ENCODE measurements around the gene NR5A2.

NR5A2 gene

GRCh38 chr1:200121421-200121820 lies 93.9 kb downstream of the NR5A2 start:
- DNase-seq (ENCODE audit: low read depth, low spot score) = no peak

- DNase-seq (ENCODE audit: low read depth, low spot score) = no peak
Measured at GRCh38 chr1:200124309-200124708, 96.8 kb downstream of the NR5A2 start.

- DNase-seq (ENCODE audit: low read depth, low spot score) = no peak
Measured at GRCh38 chr1:200128081-200128480, 100.6 kb downstream of the NR5A2 start.

GRCh38 chr1:200128944-200129879 lies 101.7 kb downstream of the NR5A2 start:
- no peak for DNase-seq (ENCODE audit: low read depth, low spot score)

- no peak for DNase-seq (ENCODE audit: low read depth, low spot score)
Measured at GRCh38 chr1:200130552-200130951, 103.0 kb downstream of the NR5A2 start.

- no peak for DNase-seq (ENCODE audit: low read depth, low spot score)
Measured at GRCh38 chr1:200131551-200132125, 104.1 kb downstream of the NR5A2 start.

GRCh38 chr1:200133123-200133522 lies 105.6 kb downstream of the NR5A2 start:
- DNase-seq (ENCODE audit: low read depth, low spot score) = no peak

- DNase-seq (ENCODE audit: low read depth, low spot score) = no peak
Measured at GRCh38 chr1:200134116-200134515, 106.6 kb downstream of the NR5A2 start.

- DNase-seq (ENCODE audit: low read depth, low spot score) = no peak
Measured at GRCh38 chr1:200136384-200136783, 108.9 kb downstream of the NR5A2 start.

GRCh38 chr1:200139661-200140250 lies 112.2 kb downstream of the NR5A2 start:
- DNase-seq (ENCODE audit: low read depth, low spot score) = no peak

- no peak for DNase-seq (ENCODE audit: low read depth, low spot score)
Measured at GRCh38 chr1:200143347-200143746, 115.8 kb downstream of the NR5A2 start.

GRCh38 chr1:200146100-200146499 lies 118.6 kb downstream of the NR5A2 start:
- no peak for DNase-seq (ENCODE audit: low read depth, low spot score)

GRCh38 chr1:200147094-200147493 lies 119.6 kb downstream of the NR5A2 start:
- no peak for DNase-seq (ENCODE audit: low read depth, low spot score)

- DNase-seq (ENCODE audit: low read depth, low spot score) = no peak
Measured at GRCh38 chr1:200147742-200148141, 120.2 kb downstream of the NR5A2 start.

GRCh38 chr1:200150006-200150405 lies 122.5 kb downstream of the NR5A2 start:
- DNase-seq (ENCODE audit: low read depth, low spot score) = no peak

GRCh38 chr1:200150721-200151120 lies 123.2 kb downstream of the NR5A2 start:
- no peak for DNase-seq (ENCODE audit: low read depth, low spot score)

- DNase-seq (ENCODE audit: low read depth, low spot score) = no peak
Measured at GRCh38 chr1:200152336-200152735, 124.8 kb downstream of the NR5A2 start.

- no peak for DNase-seq (ENCODE audit: low read depth, low spot score)
Measured at GRCh38 chr1:200153277-200154055, 126.0 kb downstream of the NR5A2 start.

GRCh38 chr1:200154069-200154767 lies 126.7 kb downstream of the NR5A2 start:
- no peak for DNase-seq (ENCODE audit: low read depth, low spot score)

- no peak for DNase-seq (ENCODE audit: low read depth, low spot score)
Measured at GRCh38 chr1:200157715-200158114, 130.2 kb downstream of the NR5A2 start.

- DNase-seq (ENCODE audit: low read depth, low spot score) = no peak
Measured at GRCh38 chr1:200161801-200162200, 134.3 kb downstream of the NR5A2 start.

Data from smooth muscle cell of the brain vasculature (primary cell).